PC-3 (cell line): ENCODE results near the gene NANP. TPM values are rescaled to one million over a fixed set of nuclear protein-coding genes. Genes with fewer than 3 reads are reported as not detected.
"Not testable (repeated sequence)": the region's sequence is repeated elsewhere in the genome, so short reads cannot be mapped to it uniquely, and the experiment has no call there.

ENCODE experiments used
- ATAC-seq: fragments of 200-7000 bp; cut with Tn5 transposase; 2 replicates; pipeline ENCODE4 v1.9.1; 2020; ENCODE audit warnings: mild to moderate bottlenecking, moderate library complexity
- BruUV-seq: library from RNA; stranded (reverse); fragments of 400-500 nt; replicated peaks from 2 replicates; lab custom pipeline; 2021; lab: Mats Ljungman, UMichigan
- CTCF ChIA-PET: fragments of 300-600 bp; sonication (Branson Sonifier 250); formaldehyde crosslinking; loops from one replicate; lab custom pipeline; 2022; ENCODE audit warnings: antibody characterized with exemption; lab: Charles Lee
- POLR2A ChIA-PET: fragments of 300-600 bp; sonication (Branson Sonifier 250); formaldehyde crosslinking; loops from one replicate; lab custom pipeline; 2022; ENCODE audit warnings: antibody characterized with exemption; ENCODE audit not compliant: unreplicated experiment; lab: Charles Lee
- DNase-seq: peaks from one replicate; pipeline ENCODE4 v3.0.0-alpha.2; 2015
- H2AFZ ChIP-seq: fragments of 300-600 bp; sonication (generic); 2 replicates; pipeline ENCODE4 v1.6.0; 2016; ENCODE audit warnings: antibody characterized with exemption, low read length
- H3F3A ChIP-seq: fragments of 300-600 bp; sonication (generic); one replicate; pipeline ENCODE4 v1.6.0; 2017; ENCODE audit warnings: antibody characterized with exemption, low read length, control low read depth, mild to moderate bottlenecking; ENCODE audit not compliant: unreplicated experiment
- H3K27ac ChIP-seq: fragments of 300-600 bp; sonication (generic); 2 replicates; pipeline ENCODE4 v1.5.1; 2016; ENCODE audit warnings: mild to moderate bottlenecking, low read length
- H3K27me3 ChIP-seq: fragments of 300-600 bp; sonication (generic); 2 replicates; pipeline ENCODE4 v1.6.1; 2016; ENCODE audit warnings: low read length, mixed read lengths
- H3K36me3 ChIP-seq: fragments of 300-600 bp; sonication (generic); 2 replicates; pipeline ENCODE4 v1.6.1; 2016; ENCODE audit warnings: low read depth, mixed run types, low read length, mixed read lengths
- H3K4me1 ChIP-seq: fragments of 300-600 bp; sonication (generic); 2 replicates; pipeline ENCODE4 v1.5.1; 2016; ENCODE audit warnings: low read length; ENCODE audit not compliant: insufficient read depth
- H3K4me2 ChIP-seq: fragments of 300-600 bp; sonication (generic); 2 replicates; pipeline ENCODE4 v1.6.0; 2016; ENCODE audit warnings: low read length
- H3K4me3 ChIP-seq: fragments of 300-600 bp; sonication (generic); 2 replicates; pipeline ENCODE4 v1.5.1; 2016; ENCODE audit warnings: mild to moderate bottlenecking, low read length, mixed read lengths
- H3K79me2 ChIP-seq: fragments of 300-600 bp; sonication (generic); 2 replicates; pipeline ENCODE4 v1.6.1; 2017; ENCODE audit warnings: low read length, mixed read lengths
- H3K9ac ChIP-seq: fragments of 300-600 bp; sonication (generic); 2 replicates; pipeline ENCODE4 v1.6.0; 2016; ENCODE audit warnings: mild to moderate bottlenecking, low read length
- H3K9me2 ChIP-seq: fragments of 300-600 bp; sonication (generic); replicated peaks from 2 replicates; pipeline ENCODE4 v1.6.1; 2016; ENCODE audit warnings: mixed run types, low read length, mixed read lengths
- H3K9me3 ChIP-seq: fragments of 300-600 bp; sonication (generic); 2 replicates; pipeline ENCODE4 v1.6.1; 2016; ENCODE audit warnings: low read length, mixed read lengths
- H4K20me1 ChIP-seq: fragments of 300-600 bp; sonication (generic); 2 replicates; pipeline ENCODE4 v1.6.1; 2016; ENCODE audit warnings: low read length, mixed read lengths
- CTCF ChIP-seq: fragments of 300-600 bp; sonication (generic); conservative IDR thresholded peaks from 2 replicates; pipeline ENCODE4 v1.5.1; 2017; ENCODE audit warnings: antibody characterized with exemption, low read depth, mild to moderate bottlenecking, low read length
- EZH2 ChIP-seq: fragments of 300-600 bp; sonication (generic); IDR thresholded peaks from one replicate; pipeline ENCODE4 v1.6.1; 2017; ENCODE audit warnings: antibody characterized with exemption, mild to moderate bottlenecking, low read length; ENCODE audit not compliant: unreplicated experiment
- EZH2phosphoT487 ChIP-seq: fragments of 300-600 bp; sonication (generic); IDR thresholded peaks from 2 replicates; pipeline ENCODE4 v1.6.1; 2018; ENCODE audit warnings: mild to moderate bottlenecking, antibody characterized with exemption, low read length, borderline replicate concordance
- intact Hi-C: fragments of 100-400 bp; cut with micrococcal nuclease; formaldehyde crosslinking; loops from 2 replicates; pipeline ENCODE4 v1.9.0; 2023
- total RNA-seq: library from RNA; depleted of rRNA; stranded (reverse); fragments of >200 nt; gene quantifications from 2 replicates; pipeline ENCODE4 v1.2.3, GENCODE V29; 2014

Gene NANP
- total RNA-seq, 1 experiment from 2014 or later: 10.7 TPM

DNA sequence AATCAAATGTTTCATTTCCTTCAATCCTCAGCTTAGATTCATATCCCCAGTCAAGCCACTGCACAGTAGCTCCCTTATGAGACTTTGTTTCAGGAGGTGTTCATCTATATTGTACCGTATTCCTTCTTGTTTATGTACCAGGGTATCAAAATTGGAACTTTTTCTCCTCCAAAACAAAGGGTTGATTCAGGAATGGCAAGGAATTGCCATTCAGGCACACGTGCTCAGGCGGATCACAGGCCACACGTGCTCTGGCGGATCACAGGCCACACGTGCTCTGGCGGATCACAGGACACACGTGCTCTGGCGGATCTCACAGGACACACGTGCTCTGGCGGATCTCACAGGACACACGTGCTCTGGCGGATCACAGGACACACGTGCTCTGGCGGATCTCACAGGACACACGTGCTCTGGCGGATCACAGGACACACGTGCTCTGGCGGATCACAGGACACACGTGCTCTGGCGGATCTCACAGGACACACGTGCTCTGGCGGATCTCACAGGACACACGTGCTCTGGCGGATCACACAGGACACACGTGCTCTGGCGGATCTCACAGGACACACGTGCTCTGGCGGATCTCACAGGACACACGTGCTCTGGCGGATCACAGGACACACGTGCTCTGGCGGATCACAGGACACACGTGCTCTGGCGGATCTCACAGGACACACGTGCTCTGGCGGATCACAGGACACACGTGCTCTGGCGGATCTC, 21.5 kb downstream of the NANP start:
- H3K4me2 ChIP-seq, H3K79me2 ChIP-seq, H3K4me1 ChIP-seq, intact Hi-C loops, DNase-seq, BruUV-seq, ATAC-seq, H3K9me3 ChIP-seq, POLR2A ChIA-PET, H3K27ac ChIP-seq, H3F3A ChIP-seq, H3K9ac ChIP-seq, H3K4me3 ChIP-seq, H2AFZ ChIP-seq, H3K9me2 ChIP-seq, CTCF ChIA-PET, H3K27me3 ChIP-seq, H4K20me1 ChIP-seq, H3K36me3 ChIP-seq: not testable (repeated sequence)

DNA sequence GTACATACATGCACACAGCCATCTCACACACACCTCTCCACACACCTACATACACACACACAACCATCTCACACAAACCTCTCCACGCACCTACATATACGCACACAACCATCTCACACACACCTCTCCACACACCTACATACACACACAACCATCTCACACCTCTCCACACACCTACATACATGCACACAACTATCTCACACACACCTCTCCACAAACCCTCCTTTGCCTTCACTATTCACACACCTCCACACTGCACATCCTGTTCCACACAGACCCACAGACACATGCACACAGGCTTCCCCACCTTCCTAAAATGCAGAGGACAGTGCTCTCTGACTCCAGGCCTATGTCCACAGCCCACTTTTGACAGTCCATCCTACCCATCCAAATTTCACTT, 22.2 kb downstream of the NANP start:
- DNase-seq: no peak
- CTCF ChIA-PET: no interaction called here
- no TSS peak for BruUV-seq

DNA sequence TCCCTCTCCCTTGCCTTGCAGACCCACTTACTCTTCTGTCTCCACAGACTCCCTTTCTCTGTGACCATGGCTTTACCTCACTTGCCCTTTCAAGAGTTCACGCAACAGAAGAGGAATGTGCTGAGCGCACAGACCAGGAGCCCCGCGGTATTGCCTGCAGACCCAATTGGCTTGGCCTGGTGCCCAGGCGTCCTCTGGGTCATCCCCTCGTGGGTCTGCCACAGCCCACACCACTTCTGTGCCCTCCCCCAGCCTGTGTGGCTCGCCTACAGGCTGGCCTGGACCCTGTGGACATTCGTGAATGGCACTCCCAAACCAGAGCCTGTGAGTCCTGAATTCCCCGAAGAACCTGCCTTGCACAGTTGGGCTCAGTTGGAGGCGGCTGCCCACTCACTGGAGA, 23.2 kb downstream of the NANP start:
- intact Hi-C loops: no loop called here
- BruUV-seq: no TSS peak
- ATAC-seq: no peak

More for the DNA sequence above, 22.2 kb downstream of the NANP start:
- no peak overlapping the region for H3K9ac ChIP-seq
- H3K79me2 ChIP-seq: no peaks in the 10 kb centered on the region
- H3K27ac ChIP-seq: no peak overlapping the region
- POLR2A ChIA-PET: no interaction called here
- TF ChIP-seq EZH2phosphoT487 (no peak), CTCF (no peak)
- no peaks in the 10 kb centered on the region for H3K9me3 ChIP-seq
- no peaks in the 10 kb centered on the region for H3F3A ChIP-seq
- no peaks in the 10 kb centered on the region for H3K4me1 ChIP-seq
- H3K9me2 ChIP-seq: no peaks in the 10 kb centered on the region
- H3K4me2 ChIP-seq: no peak overlapping the region
- no peak overlapping the region for H2AFZ ChIP-seq
- no peaks in the 10 kb centered on the region for H4K20me1 ChIP-seq
- no peaks in the 10 kb centered on the region for H3K36me3 ChIP-seq
- intact Hi-C loops: no loop called here
- H3K27me3 ChIP-seq: no peaks in the 10 kb centered on the region
- H3K4me3 ChIP-seq: no peak overlapping the region
- ATAC-seq: no peak

More for the DNA sequence above, 23.2 kb downstream of the NANP start:
- CTCF ChIA-PET: no interaction called here
- H3K4me2 ChIP-seq: no peak overlapping the region
- no peak for DNase-seq
- no peaks in the 10 kb centered on the region for H3K36me3 ChIP-seq
- no peaks in the 10 kb centered on the region for H3K9me3 ChIP-seq
- no peak overlapping the region for H3K4me3 ChIP-seq
- TF ChIP-seq EZH2phosphoT487 (no peak), CTCF (no peak), EZH2 (no peak)
- no peaks in the 10 kb centered on the region for H4K20me1 ChIP-seq
- POLR2A ChIA-PET: no interaction called here
- H3K9me2 ChIP-seq: no peaks in the 10 kb centered on the region
- no peaks in the 10 kb centered on the region for H3K79me2 ChIP-seq
- H3F3A ChIP-seq: no peaks in the 10 kb centered on the region
- no peaks in the 10 kb centered on the region for H3K27me3 ChIP-seq
- no peak overlapping the region for H2AFZ ChIP-seq
- no peak overlapping the region for H3K9ac ChIP-seq
- H3K27ac ChIP-seq: no peak overlapping the region
- no peaks in the 10 kb centered on the region for H3K4me1 ChIP-seq
